IMR-90 (cell line): ENCODE results near the gene AGR3.

Experiments used
- CTCF ChIP-seq: conservative IDR thresholded peaks from 2 replicates; pipeline ENCODE4 v1.5.1; 2012; ENCODE audit warnings: mild to moderate bottlenecking, low read depth, low read length, improper control_type of control experiment
- MAFK ChIP-seq: IDR thresholded peaks from 2 replicates; pipeline ENCODE4 v1.6.1; 2012; ENCODE audit warnings: low read depth, low read length, improper control_type of control experiment
- MAZ ChIP-seq: IDR thresholded peaks from 2 replicates; pipeline ENCODE4 v1.6.1; 2012; ENCODE audit warnings: low read depth, mild to moderate bottlenecking, low read length, improper control_type of control experiment, moderate library complexity, borderline replicate concordance
- POLR2A ChIP-seq: IDR thresholded peaks from 2 replicates; pipeline ENCODE4 v1.6.1; 2012; ENCODE audit warnings: mild to moderate bottlenecking, low read depth, low read length
- RAD21 ChIP-seq: IDR thresholded peaks from 2 replicates; pipeline ENCODE4 v1.6.1; 2012; ENCODE audit warnings: low read length, improper control_type of control experiment
- RCOR1 ChIP-seq: IDR thresholded peaks from 2 replicates; pipeline ENCODE4 v1.6.1; 2012; ENCODE audit warnings: mild to moderate bottlenecking, low read length, improper control_type of control experiment; ENCODE audit not compliant: insufficient replicate concordance
- RFX5 ChIP-seq: IDR thresholded peaks from 2 replicates; pipeline ENCODE4 v1.8.0; 2012; ENCODE audit warnings: low read depth, mild to moderate bottlenecking, low read length, moderate library complexity

DNA sequence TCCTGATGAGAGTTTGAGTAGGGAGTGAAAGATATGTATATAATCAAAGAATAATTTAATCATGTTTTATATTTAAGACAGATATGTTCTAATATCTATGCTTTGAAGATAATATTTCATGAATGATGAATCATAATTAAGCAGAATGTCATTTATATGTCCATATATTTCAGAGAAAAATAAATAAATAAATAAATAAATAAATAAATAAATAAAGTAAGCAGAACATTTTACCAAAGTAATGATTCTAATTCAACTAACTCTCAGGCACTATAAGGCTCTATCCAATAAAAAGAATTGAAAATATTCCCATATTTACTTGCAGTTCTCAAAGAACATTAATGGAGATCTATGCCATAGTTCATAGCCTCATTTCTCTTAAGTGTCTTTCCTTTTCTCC lies 36.0 kb downstream of the AGR3 start:
- TF ChIP-seq POLR2A (no peak), CTCF (no peak), MAZ (no peak), RFX5 (no peak), RCOR1 (no peak), RAD21 (no peak), MAFK (no peak)
